ENCODE measurements around the gene DIAPH1.
"Not testable (repeated sequence)": the region's sequence is repeated elsewhere in the genome, so short reads cannot be mapped to it uniquely, and the experiment has no call there.

DIAPH1 gene

DNA sequence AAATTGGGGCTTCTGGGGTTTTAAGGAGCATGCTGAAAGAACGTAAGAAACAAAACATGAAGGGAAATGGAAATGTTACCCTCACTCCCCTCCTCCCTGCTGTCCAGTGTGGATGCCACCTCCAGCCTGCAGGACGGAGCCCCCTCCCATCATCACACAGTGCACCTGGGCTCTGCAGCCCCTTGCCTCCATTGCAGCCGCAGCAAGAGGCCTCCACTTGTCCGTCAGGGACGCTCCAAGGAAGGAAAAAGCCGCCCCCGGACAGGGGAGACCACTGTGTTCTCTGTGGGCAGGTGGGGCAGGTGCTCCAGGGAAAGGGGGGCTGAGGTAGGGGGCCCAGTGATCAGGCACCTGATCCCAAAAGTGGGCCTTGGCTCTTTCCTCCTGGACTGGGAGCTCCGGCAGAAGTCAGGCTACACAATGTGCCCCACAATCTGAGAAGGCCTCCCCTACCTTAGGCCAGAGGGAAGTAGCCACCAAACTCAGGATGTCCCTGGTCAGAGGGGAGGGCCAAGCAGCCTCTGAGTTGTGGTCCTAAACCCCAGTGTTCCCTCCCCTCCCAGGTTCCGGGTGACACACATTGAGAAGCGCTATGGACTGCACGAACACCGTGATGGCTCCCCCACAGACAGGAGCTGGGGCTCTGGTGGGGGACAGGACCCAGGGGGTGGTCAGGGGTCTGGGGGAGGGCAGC, 20.7 kb upstream of the DIAPH1 start:
- no peak for DNase-seq

DNA sequence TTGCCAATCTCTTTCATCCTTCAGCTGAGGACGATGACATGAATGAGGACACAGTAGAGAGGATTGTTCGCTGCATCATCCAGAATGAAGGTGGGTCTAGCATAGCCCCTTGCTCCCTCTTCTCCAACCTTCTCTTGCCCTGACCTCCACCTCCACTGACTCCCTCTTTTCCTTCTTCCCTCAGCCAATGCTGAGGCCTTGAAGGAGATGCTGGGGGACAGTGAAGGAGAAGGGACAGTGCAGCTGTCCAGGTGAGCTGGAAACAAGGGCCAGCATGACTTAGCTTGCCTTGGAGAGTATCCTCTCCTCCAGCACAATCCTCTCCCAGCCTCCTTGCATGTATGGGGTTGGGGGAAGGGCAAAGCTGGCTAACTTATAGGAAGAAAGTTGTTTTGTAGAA, 20.0 kb upstream of the DIAPH1 start:
- no peak for DNase-seq

DNA sequence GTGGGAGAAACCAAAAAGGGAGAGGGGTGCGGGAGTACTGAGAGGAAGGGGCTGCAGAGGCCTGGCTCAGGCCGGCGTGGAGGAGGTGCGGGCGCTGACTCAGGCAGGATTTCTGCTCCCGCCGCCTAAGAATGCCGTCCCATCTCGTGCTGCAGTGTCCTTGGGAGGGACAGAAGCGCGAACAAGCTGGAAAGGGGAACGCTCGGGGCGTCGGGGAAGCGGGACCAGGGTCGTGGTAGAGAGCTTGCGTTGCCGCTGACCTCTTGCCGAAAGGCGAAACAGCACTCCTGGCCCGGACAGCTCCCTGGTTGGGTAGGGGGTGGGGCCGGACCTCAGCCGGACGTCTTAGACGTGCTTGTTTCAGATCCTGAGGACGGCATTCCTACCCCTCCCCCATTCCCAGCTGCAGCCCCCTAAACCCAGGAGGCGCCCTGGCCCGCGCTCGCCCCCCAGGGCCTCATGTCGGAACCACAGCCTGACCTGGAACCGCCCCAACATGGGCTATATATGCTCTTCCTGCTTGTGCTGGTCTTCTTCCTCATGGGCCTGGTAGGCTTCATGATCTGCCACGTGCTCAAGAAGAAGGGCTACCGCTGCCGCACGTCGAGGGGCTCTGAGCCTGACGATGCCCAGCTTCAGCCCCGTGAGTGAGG, 19.1 kb upstream of the DIAPH1 start:
- DNase-seq, result peak; percentile 30

DNA sequence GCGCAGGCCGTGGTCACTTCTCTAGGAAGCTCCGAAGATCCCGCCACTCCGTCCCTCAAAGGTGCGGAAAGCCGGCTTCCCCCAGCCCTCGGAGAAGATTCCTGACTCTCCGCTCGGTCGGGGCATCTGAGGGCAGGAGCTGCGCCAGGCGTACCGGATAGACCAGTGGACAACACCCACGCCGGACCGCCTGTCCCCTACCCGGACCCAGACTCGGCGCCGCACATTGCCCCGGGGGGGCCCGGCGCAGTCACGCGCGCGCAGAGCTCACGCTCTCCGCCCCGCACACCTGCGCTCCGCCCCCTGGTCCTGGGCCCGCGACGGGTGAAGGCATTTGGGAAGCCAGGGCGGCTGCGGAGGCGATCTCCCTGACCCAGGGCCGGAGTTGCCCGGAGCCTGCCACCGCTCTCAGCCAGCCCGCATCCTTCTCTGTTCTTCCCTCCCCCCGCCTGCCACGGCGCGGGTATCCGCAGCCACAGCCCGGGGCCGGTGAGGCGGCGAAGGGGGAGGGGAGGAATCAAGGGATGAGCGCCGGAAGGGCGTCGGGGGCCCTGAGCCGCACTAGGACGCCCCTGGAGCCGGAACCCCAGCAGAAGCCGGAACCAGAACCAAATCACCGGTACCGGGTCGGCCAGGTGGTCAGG, 18.4 kb upstream of the DIAPH1 start:
- no peak for DNase-seq

DNA sequence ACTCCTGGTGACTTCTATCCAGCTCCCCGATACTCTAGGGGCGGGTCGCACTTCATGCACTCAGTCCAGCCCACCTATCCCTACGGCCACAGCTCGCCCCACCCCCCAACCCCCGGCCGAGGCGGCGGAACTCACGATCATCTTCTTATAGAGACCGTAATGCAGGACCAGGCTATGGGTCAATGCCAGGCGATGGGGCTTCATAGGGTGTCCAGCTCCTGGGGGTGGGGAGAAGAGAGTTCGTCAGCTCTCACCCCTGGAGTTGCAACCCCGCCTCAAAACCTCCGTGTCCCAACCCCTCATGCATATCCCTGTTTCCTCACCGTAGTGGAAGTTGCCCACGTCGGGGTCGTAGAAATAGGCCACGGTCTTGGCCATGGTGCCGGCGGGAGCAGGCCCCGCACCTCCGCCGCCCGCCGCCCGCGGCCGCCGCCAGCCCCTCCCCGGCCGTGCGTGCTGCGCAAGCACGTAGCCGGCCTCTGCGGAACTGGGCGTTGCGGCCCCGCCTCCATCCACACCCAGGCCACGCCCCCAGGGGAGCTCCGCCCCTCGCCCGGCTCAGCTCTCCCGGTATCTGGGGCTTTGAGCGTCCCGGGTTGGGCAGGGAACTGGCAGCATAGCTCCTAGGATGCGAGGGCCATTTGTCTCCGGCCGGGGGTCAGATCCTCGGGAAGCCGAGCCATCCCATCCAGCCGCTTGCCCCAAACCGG, 17.8 kb upstream of the DIAPH1 start, which contains the start of the genes HDAC3 and RELL2:
HDAC3 (minus strand) TSS at position 437 of the 710 bp plus-strand sequence; CDS start at position 378, 59 bp downstream.
RELL2 (plus strand) TSS at position 585 of the 710 bp plus-strand sequence. CDS start 1,229 bp downstream, outside the sequence.
- peak; percentile 85 for DNase-seq

DNA sequence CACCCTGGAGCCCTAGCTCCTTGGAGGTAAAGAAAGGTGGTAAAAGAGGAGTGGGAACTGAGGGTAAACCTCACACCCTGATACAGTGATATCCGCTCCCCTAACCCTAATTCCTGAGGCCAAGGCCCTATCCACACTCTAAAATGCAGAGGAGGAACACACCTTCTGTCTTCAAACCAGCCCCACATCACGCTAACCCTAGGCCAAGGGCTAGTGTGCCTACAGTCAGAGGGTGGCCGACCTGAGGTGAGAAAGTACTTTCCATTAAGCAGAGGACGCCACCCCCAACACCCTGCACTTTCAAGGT, 17.3 kb upstream of the DIAPH1 start:
- DNase-seq, result no peak

DNA sequence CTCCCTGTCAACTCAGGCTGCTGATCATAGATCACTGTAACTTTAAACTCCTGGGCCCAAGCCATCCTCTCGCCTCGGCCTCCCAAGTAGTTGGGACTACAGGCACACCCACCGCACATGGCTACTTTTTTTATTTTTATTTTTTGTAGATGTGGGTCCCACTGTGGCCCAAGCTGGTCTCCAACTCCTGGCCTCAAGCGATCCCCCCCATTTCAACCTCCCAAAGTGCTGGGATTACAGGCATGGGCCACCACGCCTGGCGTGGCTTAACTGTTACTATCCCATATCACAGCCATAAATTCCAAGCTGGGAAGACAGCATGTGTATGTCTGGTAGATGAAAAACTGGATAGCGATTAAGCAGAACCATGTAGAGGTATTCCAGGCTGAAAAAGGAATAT, 16.8 kb upstream of the DIAPH1 start:
- DNase-seq, result no peak

DNA sequence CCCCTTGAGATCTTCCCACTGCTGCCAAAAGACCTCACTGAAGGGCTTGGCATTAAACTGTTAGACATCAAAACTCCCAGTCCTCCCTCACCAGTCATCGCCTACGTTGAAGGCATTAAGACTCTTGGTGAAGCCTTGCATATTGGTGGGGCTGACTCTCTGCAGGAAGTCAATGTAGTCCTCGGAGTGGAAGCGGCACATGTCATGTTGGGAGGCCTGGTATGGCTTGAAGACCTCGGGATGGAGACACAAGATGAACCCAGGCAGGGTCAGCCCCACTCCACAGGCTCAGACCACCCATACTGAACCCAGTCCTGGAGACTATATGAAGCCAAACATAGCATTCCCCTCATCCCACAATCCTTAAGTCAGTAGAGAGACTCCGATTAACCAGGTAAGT, 15.9 kb upstream of the DIAPH1 start:
- no peak for DNase-seq

DNA sequence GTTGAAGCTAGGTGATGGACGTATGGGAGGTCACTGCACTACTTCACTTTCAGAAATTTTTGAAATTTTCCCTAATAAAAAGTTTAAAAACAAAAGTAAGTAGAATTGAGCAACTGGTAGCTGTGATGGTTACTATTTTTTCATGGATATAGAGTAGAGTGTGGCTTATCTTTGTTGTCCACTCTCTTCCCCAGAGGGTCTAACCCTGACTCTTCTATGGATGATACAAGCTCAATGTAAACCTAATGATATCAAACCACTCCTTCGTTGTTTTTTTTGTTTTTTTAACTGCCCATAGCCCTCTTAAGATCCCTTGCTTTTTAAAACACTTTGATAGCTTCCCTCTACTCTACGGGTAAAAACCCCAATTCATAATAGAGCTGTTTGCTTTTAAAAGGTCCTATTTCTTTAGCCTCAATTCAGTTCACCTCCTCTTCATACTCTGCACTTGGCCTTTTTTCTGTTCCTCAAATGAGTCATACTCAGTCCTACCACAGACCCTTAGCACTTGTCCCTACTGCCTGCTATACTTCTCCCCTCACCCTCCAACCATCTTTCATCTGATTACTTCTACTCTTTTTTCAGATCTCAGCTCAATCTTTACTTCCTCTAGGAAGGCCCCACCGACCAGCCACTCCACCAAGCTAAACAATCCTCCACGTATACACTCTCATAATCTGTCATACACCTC, 15.2 kb upstream of the DIAPH1 start:
- DNase-seq, result no peak

DNA sequence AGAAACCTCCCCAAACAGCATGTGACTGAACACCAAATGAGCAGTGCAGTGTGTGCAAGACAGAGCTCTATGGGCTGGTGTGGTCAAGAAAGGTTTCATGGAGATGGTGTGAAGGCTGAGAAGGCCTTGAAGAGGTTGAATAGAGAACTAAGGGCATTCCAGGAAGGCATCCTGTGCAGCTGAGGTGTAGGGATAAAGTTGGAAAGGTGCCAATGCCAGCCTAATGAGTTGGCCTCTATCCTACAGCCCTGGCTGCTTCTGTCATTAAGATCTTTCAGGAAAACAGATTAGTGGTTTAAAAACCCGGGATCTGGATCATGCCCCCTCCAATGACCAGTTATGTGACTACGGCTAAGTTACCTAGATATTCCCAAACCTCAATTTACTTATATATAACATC, 13.8 kb upstream of the DIAPH1 start:
- no peak for DNase-seq

DNA sequence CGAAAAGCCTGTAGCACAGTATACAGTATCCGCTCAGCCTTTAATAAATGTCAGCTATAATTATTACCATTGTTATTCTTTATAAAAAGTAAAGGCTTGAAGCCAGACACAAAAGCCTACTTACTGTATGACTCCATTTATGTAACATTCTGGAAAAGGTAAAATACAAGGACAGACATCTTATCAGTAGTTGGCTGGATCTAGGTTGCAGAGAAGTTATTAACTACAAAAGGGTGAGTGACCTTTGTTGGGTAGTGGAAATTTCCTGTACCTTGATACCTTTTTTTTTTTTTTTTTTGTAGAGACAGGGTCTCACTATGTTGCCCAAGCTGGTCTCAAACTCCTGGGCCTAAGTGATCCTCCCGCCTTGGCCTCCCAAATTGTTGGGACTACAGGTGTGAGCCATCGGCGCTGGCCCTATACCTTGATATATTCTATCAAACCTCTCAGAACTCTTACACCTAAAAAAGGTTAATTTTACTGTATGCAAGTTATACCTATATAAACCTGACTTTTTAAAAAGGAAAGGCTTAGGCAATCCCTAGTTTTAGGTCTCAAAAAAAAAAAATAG, 11.9 kb upstream of the DIAPH1 start:
- DNase-seq, result no peak

DNA sequence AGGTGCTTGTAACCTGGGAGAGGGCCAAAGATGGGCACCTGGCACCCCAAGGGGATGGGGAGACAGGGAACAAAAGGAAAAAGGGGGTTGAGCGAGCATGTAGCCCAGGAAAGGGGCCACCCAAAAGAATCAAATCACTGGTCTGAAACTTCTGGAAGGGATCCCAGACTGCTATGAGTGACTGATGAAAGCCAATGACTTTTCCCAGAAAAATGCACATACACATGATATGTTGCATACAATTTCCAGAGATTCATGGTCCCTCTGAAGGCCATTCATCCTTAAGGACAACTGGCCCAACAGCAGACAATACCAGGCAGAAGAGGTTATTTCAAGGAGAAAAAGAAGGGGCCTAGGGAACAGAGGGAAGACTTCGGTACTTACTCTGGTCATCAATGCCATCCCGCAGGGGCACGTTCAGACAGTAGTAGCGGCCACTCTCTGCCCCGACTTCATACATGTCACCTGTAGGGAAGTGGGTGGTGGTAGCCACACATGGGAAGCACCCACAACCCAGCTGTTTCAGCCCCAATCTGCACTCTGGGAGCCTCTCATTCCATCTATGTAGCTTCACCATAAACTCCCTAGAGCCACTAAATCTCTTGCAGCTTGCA, 9.5 kb upstream of the DIAPH1 start:
- DNase-seq, result no peak

DNA sequence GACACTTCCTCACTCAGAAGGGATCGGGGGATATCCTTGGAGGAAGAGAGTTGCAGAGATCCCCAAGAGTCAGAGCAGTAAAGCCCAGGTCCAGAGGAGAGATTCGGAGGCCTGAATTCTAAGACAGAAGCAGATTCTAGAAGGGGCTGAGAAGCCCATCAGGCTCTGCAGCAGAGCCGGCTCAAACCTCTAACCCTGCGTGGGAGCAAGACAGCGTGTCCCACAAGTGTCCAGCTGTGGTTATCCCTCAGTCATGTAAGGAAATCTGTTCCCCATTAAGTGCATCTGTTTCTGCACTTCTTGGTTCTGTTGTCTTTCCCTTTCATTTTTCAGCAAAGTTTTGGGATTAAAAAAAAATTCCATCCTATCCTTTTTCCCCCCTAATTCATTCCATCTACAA, 4.8 kb upstream of the DIAPH1 start:
- DNase-seq, result no peak

DNA sequence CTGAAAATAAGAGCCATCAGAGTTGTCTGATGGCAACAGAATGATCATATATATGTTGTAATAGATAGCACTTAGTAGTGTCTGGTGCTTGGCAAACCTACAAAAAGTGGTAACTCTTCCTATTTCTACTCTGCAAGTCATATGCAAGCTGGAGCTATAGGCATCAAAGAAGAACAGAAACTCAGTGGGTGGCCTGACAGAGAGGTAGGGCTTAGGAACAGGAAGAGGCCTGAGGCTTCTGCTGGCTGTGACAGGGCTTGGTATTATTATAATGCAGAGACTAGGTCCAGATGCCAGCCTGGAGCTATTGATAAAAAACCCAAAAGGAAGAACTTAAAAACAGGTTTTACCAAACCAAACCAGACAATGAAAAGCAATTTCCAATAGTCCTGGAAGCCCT, 4.4 kb upstream of the DIAPH1 start:
- DNase-seq, result no peak

DNA sequence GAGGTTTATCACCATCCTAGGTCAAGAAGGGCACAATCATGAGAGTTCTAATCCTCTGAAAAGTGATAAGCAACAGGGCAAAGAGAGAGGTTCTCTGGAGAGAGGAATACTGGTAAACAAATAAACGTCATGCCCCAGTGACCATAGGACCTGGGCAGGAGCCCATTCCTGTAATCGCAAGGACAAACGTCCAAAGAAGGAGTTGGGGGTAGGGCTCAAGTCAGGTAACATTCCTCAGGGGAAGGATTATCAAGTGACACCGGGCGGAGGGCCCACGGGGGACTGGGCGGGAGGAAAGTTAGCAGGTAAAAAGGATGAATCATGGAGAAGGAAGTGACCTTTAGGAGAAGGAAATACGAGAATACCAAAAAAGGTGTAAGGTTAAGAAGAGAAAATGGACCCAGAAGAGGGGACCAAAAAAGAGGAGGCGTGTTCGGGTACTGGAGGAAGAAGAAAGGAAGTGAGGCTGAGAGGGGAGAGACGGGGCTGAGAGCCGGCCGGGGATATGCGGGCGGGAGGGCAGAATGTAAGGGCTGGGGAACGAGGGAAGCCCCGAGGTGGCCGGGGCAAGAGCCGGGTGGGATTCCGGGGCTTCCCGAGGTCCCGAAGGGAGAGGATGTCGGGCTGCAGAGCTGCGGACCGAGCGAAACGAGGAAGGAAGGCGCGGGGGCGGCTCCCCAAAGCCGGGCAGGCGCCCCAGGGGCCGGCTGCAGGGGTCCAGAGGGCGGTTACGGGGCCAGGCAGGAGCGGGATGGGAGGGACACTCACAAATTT, 583 bp downstream of the DIAPH1 start:
- no peak for DNase-seq

DNA sequence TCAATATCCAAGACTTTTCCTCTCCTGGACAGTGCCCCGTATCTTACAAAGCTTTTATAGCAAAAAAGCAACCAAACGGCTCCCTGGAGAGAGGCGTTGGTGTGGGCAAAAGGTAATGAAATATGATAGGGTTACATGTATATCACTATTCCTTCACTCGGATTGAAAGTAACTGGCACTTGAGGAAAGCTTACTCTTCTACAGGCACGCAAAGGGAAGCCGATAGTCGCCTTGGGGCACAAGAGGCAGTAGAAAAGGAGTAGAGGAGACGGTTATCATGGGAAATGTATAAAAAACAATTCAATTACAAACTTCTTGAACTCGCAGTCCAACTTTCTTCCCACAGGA, 1.1 kb downstream of the DIAPH1 start:
- no peak for DNase-seq

DNA sequence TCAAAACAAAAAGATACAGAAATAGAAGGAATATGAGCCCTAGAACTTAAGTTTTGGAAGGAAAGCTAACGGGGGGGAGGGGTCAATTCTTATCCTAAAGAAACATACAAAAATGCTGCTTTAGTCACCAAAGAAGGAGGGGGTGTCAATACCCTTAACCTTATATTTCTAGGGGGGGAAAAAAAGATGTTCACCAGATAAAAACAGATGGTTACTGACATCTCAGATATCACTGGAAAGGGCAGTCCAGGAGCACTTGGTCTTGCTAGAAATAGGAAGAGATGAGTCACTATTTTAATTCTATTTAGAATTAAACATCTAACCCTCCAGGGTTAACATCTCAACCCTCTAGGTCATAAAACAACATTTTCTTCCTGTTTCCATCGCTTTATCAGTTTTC, 1.7 kb downstream of the DIAPH1 start:
- DNase-seq, result no peak

DNA sequence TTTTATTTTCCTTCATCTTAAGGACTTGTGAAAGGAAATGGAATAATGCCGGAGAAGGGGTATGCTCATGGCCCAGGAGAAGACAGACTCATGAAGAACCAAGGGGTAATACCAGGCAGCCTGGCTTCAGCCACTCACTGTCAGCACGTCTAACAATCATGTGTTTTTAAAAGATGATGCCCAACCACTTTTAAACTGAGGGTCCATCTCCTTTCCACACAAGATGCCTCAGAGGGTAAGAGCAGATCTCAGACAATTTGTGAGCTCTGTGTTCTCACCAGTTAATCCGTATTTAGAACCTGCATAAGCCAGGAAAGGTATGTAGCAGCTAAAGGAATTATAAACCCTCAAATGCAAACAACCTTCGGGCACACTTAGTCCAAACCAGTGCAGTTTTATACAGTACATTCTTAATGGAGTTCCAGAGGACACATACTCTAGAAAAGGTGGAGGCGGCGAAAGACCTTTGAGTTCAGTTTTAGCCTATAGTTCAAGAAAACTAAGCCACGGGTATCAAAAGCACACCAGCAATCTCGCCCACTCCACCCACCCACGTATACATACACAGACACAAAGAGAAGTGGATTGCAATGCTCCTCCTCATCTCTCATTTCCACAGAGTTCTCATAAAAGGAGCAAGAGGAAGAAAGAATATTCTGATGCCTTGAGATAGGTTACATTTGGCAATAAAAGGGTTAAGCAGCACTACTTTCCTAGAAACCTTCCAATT, 2.6 kb downstream of the DIAPH1 start:
- no peak for DNase-seq

DNA sequence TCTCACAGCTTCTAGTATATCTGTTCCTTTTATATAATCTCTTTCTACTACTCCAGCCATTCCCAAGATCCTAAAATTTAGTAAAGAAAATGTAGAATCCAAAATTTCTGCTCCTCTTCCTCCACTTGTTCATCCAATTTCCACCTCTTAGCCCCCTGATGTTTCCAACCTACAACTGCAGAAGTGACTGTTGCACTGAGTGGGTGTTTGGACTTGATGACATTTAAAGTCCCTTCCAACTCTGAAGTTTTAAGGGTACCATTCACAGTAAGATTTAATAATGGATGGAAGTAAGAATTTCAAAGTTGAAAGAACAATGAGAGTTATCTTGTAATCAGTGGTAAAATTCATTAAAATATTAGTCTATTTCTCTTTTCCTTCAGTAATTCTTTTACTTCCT, 5.5 kb downstream of the DIAPH1 start:
- DNase-seq, result no peak

DNA sequence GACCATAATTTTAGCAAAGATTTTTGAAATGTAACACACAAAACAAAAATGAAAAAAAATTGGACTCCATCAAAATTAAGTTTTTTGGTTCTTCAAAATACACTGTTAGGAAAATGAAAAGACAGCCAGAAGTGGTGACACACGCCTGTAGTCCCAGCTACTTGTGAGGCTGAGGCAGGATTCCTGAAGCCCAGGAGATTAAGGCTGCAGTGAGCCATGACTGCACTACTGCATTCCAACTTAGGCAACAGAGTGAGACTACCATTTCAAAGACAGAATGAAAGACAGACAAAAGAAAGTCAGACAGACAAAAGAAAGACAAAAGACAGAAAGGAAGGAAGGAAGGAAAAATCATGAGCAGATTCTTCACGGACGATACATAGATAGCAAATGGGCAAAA, 7.5 kb downstream of the DIAPH1 start:
- no peak for DNase-seq

DNA sequence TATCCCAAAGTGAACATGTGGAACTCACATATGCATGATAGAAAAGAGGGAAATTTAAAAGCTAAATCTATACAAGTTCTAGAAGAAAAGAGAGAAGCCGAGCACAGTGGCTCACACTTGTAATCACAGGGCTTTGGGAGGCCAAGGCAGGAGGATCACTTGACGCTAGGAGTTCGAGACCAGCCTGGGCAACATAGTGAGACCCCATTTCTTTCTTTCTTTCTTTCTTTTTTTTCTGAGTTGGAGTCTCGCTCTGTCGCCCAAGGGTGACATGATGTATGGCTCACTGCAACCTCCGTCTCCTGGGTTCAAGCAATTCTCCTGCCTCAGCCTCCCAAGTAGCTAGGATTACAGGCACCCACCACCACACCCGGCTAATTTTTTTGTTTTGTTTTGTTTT, 8.9 kb downstream of the DIAPH1 start:
- DNase-seq, result not testable (repeated sequence)
